ENCODE data around the gene TNNT2.
A peak's percentile ranks its signal among the peaks of the same experiment; 100 is the strongest.

TNNT2 gene

GRCh38 chr1:201362906-201363305, 14.6 kb downstream of the TNNT2 start:
- H2AFZ ChIP-seq (ENCODE audit: low read depth): no peak overlapping the region
- H3K4me2 ChIP-seq: no peak overlapping the region
- H3K27me3 ChIP-seq (ENCODE audit: insufficient read depth, low read depth): peaks cover 44% of the 10 kb centered on the region
- H3K79me2 ChIP-seq (ENCODE audit: insufficient read depth, low read depth): no peaks in the 10 kb centered on the region
- H3K4me1 ChIP-seq (ENCODE audit: low read depth, poor library complexity, severe bottlenecking): no peaks in the 10 kb centered on the region
- no peaks in the 10 kb centered on the region for H4K20me1 ChIP-seq (ENCODE audit: insufficient read depth)
- TF ChIP-seq CTCF (conservative IDR thresholded peaks at IDR 0.05; ENCODE audit: low read depth, low read length): no peak
- H3K36me3 ChIP-seq (ENCODE audit: insufficient read depth): no peaks in the 10 kb centered on the region
- H3K9ac ChIP-seq: no peak overlapping the region
- H3K27ac ChIP-seq: no peak overlapping the region
- H3K4me3 ChIP-seq (IDR thresholded peaks at IDR 0.05; ENCODE audit: insufficient read depth, low read depth, low read length): no peak overlapping the region

GRCh38 chr1:201361652-201362504, 15.6 kb downstream of the TNNT2 start:
- Histone ChIP-seq H3K9ac (no peak overlapping the region), H3K79me2 (ENCODE audit: insufficient read depth, low read depth) (no peaks in the 10 kb centered on the region), H2AFZ (ENCODE audit: low read depth) (no peak overlapping the region), H3K4me3 (IDR thresholded peaks at IDR 0.05; ENCODE audit: insufficient read depth, low read depth, low read length) (no peak overlapping the region), H3K27ac (no peak overlapping the region), H3K4me1 (ENCODE audit: low read depth, poor library complexity, severe bottlenecking) (no peaks in the 10 kb centered on the region), H4K20me1 (ENCODE audit: insufficient read depth) (no peaks in the 10 kb centered on the region), H3K4me2 (no peak overlapping the region), H3K36me3 (ENCODE audit: insufficient read depth) (no peaks in the 10 kb centered on the region), H3K27me3 (ENCODE audit: insufficient read depth, low read depth) (peaks cover 34% of the 10 kb centered on the region)
- peak; percentile 98 for TF ChIP-seq CTCF (conservative IDR thresholded peaks at IDR 0.05; ENCODE audit: low read depth, low read length)

- no peaks in the 10 kb centered on the region for H3K4me1 ChIP-seq (ENCODE audit: low read depth, poor library complexity, severe bottlenecking)
- no peak overlapping the region for H3K4me3 ChIP-seq (IDR thresholded peaks at IDR 0.05; ENCODE audit: insufficient read depth, low read depth, low read length)
- no peaks in the 10 kb centered on the region for H3K79me2 ChIP-seq (ENCODE audit: insufficient read depth, low read depth)
- no peak overlapping the region for H3K4me2 ChIP-seq
- H3K27ac ChIP-seq: no peak overlapping the region
- H3K9ac ChIP-seq: no peak overlapping the region
- no peaks in the 10 kb centered on the region for H3K36me3 ChIP-seq (ENCODE audit: insufficient read depth)
- TF ChIP-seq CTCF (conservative IDR thresholded peaks at IDR 0.05; ENCODE audit: low read depth, low read length): no peak
- H2AFZ ChIP-seq (ENCODE audit: low read depth): no peak overlapping the region
- H3K27me3 ChIP-seq (ENCODE audit: insufficient read depth, low read depth): peaks cover 26% of the 10 kb centered on the region
- no peaks in the 10 kb centered on the region for H4K20me1 ChIP-seq (ENCODE audit: insufficient read depth)
Measured at GRCh38 chr1:201360901-201361651, 16.4 kb downstream of the TNNT2 start.

GRCh38 chr1:201360486-201360885, 17.0 kb downstream of the TNNT2 start:
- Histone ChIP-seq H3K4me1 (ENCODE audit: low read depth, poor library complexity, severe bottlenecking) (no peaks in the 10 kb centered on the region), H2AFZ (ENCODE audit: low read depth) (no peak overlapping the region), H3K4me2 (no peak overlapping the region), H3K4me3 (IDR thresholded peaks at IDR 0.05; ENCODE audit: insufficient read depth, low read depth, low read length) (no peak overlapping the region), H3K27me3 (ENCODE audit: insufficient read depth, low read depth) (peaks cover 25% of the 10 kb centered on the region), H3K27ac (no peak overlapping the region), H3K9ac (no peak overlapping the region), H3K36me3 (ENCODE audit: insufficient read depth) (no peaks in the 10 kb centered on the region), H3K79me2 (ENCODE audit: insufficient read depth, low read depth) (no peaks in the 10 kb centered on the region), H4K20me1 (ENCODE audit: insufficient read depth) (no peaks in the 10 kb centered on the region)
- TF ChIP-seq CTCF (conservative IDR thresholded peaks at IDR 0.05; ENCODE audit: low read depth, low read length): no peak
